Dedifferentiated amniotic fluid mesenchymal stem cell (primary cell): ENCODE measurements around the gene PI4K2B.
"Not testable (repeated sequence)": the region's sequence is repeated elsewhere in the genome, so short reads cannot be mapped to it uniquely, and the experiment has no call there.

Source experiments
- DNase-seq: peaks from one replicate; pipeline ENCODE4 v3.0.0-alpha.2; 2016; ENCODE audit errors: extremely low spot score

Gene PI4K2B

GRCh38 chr4:25242195-25242594, 8.4 kb downstream of the PI4K2B start:
- DNase-seq: not testable (repeated sequence)

- DNase-seq: no peak
Observed at GRCh38 chr4:25245181-25245580, 11.3 kb downstream of the PI4K2B start.

DNA sequence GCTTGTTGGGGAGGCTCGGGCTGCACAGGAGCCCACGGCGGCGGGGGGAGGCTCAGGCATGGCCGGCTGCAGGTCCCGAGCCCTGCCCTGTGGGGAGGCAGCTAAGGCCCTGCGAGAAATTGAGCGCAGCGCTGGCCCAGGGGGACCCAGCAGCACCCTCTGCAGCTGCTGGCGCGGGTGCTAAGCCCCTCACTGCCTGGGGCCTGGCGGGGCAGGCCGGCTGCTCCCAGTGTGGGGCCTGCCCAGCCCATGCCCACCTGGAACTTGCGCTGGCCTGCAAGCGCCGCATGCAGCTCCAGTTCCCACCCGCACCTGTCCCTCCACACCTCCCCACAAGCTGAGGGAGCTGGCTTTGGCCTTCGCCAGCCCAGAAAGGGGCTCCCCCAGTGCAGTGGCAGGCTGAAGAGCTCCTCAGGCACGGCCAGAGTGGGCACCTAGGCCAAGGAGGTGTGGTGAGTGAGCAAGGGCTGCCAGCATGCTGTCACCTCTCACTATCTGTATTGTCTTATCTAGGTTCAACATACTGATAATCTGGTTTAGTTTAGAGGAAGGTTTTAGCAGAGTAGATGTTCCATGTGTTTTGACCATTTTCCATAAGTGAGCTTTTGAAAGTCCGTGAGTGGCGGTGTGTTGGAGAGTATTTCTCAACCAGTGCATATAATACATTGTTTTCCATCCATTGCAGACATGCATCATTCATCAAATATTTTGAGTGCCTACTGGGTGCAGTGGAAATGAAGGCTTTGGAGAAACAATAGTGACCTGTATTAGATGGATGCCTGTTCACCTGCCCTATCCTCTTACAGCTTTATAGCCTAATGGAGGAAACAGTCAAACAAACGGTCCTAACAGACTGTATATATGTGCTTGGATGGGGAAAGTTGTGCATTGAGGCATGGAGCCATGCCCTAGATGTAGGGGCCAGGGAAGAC, 13.1 kb downstream of the PI4K2B start:
- no peak for DNase-seq

- not testable (repeated sequence) for DNase-seq
Observed at GRCh38 chr4:25248875-25249274, 15.0 kb downstream of the PI4K2B start.

DNA sequence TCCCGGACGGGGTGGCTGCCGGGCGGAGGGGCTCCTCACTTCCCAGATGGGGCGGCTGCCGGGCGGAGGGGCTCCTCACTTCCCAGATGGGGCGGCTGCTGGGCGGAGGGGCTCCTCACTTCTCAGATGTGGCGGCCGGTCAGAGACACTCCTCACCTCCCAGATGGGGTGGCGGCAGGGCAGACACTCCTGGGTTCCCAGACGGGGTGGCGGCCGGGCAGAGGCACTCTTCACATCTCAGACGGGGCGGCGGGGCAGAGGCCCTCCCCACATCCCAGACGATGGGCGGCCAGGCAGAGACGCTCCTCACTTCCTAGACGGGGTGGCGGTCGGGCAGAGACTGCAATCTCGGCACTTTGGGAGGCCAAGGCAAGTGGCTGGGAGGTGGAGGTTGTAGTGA, 15.7 kb downstream of the PI4K2B start:
- DNase-seq: not testable (repeated sequence)

DNA sequence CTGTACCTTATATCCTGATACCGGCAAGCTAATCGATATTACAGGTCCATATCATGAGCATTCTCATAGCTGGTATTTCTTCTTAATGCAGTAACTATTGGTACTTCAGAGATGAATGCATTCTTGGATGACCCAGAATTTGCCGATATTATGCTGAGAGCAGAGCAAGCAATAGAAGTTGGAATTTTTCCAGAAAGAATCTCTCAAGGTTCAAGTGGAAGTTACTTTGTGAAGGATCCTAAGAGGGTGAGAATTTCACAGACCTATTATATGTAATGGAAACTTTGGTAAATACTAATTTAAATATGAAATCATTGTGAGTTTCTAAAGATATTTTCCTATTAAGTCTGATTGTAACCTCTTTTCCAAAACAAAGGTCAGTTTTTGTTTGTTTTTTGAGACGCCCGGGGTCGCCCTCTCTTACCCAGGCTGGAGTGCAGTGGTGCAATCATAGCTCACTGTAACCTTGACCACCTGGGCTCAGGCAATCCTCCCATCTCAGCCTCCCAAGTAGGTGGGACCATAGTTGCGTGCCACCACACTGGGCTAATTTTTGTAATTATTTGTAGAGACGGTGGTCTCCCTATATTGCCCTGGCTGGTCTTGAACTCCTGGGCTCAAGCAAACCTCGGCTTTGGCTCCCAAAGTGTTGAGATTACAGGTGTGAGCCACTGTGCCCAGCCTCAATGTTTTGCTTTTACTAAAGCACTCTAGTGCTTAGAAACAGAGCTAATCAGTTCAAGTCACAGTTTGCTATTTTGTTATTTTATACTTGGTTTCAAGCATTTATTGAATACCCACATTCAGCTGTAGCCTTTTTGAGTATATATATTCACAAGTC, 18.6 kb downstream of the PI4K2B start:
- no peak for DNase-seq

DNA sequence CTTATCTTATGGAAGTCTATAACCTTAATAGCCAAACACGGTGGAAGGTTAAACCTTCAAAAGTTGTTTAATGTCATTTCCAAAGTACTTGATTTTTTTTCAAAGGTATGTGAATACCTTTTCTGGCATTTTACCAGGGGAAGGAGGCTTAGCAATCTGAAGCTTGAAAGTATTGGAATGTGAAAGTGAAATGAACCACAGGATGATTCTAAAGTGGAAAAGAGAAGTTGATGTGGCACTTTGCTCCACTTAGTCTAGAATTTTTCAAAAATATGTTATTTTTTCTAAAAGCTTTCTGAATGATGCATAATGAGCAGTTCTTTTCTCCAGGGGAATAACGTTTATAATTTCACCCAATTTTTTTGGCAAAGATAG, 19.2 kb downstream of the PI4K2B start:
- no peak for DNase-seq

DNA sequence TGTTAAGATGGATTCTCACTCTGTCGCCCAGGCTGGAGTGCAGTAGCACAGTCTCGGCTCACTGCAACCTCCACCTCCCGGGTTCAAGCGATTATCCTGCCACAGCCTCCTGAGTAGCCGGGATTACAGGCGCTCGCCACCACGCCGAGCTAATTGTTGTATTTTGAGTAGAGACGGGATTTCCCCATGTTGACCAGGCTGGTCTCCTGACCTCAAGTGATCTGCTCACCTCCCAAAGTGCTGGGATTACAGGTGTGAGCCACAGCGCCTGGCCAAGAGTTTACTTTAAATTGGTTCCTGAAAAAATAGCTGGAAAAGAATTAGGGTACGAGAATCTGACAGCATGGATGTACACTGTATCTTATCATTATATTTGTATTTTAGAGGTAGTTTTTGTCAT, 20.0 kb downstream of the PI4K2B start:
- not testable (repeated sequence) for DNase-seq

DNA sequence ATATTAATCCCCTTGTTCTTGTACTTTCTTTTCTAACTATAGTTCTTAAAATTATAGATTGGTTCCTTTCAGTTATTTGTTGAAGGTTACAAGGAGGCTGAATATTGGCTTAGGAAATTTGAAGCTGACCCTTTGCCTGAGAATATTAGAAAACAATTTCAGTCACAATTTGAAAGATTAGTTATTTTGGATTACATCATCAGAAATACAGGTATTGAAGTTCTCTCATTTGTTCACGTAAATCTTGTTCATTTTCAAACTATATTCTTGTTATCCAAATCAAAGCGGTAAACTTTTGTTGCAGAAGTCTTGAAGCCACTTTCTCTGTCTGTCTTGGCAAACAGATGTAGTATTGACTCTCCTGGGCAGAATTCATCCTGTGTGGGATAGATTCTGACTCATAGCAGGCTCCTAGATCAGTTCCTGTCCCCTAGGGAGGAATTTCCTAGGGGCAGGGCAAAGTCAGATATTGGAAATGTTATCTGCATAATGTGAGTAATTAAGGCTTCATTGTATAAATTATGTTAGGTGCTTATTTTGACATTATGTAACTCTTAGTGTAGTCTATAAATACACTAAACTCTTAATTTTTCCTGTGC, 25.2 kb downstream of the PI4K2B start:
- no peak for DNase-seq

GRCh38 chr4:25271866-25272265, 38.0 kb downstream of the PI4K2B start:
- no peak for DNase-seq

DNA sequence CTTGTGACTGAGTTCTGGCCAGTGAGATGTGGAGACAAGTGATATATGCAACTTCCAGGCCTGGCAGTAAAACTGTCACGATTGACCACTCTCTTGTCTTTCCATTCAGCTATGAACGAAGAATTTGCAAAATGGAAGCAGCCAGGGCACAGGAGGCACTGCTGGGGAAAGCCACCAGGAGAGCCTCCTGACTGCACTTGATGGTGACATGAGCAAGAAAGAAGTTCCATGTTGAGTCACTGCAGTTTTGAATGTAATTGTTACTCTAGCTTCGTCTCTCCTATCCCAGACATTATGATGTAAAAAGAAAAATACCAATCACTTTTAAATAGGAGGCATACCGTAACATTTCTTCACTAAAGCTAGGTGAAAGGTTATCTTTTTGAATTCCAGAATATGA, 46.4 kb downstream of the PI4K2B start:
- DNase-seq: no peak

DNA sequence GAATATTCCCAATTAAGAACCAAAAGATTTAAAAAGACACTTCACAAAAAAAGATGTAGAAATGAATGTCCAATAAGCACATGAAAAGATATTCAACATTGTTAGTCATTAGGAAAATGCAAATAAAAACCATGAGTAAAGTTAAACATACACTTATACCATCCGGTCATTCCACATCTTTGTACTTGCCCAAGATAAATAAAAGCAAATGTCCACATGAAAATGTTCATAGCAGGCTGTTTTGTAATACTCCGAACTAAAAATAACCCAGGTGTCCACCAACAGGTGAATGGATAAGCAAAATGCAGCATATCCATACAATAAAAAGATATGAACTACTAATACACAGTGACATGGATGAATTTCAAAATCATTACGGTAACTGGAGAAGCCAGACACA, 50.1 kb downstream of the PI4K2B start:
- no peak for DNase-seq

GRCh38 chr4:25284466-25284865, 50.6 kb downstream of the PI4K2B start:
- DNase-seq: no peak

DNA sequence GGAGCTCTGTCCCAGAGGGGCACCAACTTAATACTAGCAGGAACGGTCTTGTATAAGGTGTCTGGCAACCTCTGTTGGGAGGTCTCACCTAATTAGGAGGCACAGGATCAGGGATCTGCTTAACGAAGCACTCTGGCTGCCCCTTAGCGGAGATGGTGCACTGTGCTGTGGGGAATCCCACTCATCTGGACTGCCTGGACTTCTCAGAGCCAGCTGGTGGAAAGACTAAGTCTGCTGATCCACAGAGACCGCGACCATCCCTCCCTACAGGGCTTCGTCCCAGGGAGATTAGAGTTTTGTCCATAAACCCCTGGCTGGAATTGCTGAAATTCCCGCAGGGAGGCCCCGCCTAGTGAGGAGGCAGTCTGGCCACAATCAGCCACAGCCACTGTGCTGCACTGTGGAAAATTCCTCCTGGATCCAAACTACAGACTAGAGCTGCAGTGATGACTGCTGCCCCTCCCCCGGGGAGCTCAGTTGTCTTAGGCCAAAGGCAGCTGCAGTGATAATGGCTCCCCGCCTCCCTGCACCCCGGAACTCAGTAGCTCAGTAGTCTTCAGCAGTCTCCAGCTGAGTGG, 56.7 kb downstream of the PI4K2B start:
- DNase-seq: no peak

- DNase-seq: no peak
Observed at GRCh38 chr4:25291158-25291733, 57.4 kb downstream of the PI4K2B start.

- DNase-seq: no peak
Observed at GRCh38 chr4:25297528-25298242, 63.9 kb downstream of the PI4K2B start.

DNA sequence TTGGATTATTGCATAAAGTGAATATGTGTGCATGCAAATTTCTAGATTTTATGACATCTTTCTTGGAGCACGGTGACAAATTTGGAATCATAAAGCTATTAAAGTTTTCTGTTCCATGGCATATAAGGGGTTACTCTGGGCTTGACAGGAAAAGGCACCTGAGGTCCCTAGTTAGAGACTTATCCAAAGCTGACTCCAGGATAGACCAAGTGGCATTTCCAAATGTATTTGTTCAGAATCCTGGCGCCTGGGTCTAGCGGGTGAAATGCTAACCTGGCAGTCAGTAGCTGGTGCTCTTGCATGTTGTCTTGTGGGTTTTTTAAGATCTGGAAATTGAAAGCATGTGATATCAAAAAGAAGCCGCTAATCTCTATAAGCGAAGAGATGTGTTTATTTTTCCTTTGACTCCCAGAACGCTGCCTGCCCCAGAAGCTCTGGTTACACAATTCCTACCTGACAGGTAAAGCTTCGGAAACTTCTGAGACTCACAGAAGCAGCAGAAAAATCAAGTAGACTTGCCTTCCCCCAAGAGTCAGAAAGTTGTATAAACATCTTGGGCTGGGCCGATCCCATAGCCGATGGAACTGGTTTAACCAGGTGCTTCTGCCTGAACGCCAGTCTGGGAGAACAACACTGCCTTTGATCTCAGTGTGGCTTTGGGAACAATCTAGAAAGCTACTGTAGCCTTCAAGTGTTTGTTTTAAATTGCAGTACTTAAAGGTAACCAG, 65.8 kb downstream of the PI4K2B start:
- DNase-seq: no peak

DNA sequence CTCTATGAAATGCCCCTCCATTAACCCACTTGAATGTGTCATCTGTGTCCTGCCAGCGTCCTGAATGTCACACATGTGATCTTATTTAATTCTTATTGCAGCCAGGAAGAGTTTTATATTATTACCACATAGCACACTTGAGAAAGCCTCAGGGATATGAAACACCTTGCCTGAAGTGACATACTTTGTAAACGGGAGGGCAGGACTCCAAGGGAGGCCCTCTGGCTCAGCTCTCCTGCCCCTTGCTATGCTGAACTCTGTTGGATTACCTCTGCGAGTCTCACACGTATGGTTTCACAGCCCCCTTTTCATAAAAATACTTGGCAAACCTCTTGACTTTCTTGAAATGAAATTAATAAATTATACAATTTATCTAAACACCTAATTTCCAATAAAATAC, 67.6 kb downstream of the PI4K2B start:
- no peak for DNase-seq

GRCh38 chr4:25302626-25303025, 68.8 kb downstream of the PI4K2B start:
- DNase-seq: no peak

DNA sequence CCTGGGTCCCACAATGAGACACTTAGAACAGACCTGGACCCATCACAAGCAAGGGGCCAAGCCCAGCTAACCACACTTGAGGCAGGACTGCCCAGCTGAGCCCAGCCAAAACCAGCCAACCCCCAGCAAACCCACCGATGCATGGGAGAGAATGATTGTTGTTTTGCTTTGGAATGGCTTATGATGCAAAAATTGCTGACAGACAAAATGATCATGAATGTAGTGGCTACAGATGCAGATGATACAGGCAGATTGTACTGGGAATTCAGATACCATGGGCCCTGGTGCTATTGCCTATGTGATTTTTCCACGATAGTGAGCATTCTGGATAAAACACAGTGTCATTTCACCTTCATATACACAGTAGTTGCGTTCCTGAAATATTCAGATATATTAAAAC, 69.7 kb downstream of the PI4K2B start:
- no peak for DNase-seq
